GM18502 (cell line): ENCODE data around the gene LDHAL6B.

Experiments
- ATAC-seq: cut with Tn5 transposase; IDR thresholded peaks from one replicate; pipeline ENCODE4 v1.9.1; 2021; ENCODE audit warnings: mild to moderate bottlenecking; ENCODE audit not compliant: unreplicated experiment, poor library complexity

LDHAL6B gene

DNA sequence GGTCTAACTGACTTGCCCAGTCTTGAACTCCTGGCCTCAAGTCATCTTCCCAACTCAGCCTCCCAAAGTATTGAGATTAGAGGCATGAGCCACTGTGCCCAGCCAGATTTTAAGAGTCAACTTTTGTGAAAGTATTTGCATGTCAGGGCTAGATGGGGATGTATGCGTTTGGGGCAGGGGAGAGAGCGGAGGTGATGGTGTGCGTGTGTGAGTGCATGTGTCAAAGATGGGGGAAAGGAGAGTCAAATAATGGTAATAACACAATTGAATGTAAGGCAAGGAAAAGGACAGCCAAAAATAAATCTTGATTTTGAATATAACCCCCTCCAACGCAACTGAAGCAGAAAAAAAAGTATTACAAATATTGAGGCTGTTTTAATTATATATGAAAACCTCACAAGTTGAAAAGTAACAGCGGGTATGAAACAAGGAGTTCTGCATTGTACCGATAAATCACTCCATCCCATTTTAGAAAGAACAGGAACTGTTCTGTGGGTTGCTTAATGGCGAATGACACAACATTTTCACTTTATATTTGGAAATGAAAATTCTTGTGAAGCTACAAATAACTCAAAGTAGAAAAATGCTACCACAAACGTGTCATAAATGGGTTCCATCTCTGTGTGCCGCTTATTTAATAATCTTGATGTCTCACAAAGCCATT is 29.9 kb upstream of the LDHAL6B start:
- no peak for ATAC-seq

DNA sequence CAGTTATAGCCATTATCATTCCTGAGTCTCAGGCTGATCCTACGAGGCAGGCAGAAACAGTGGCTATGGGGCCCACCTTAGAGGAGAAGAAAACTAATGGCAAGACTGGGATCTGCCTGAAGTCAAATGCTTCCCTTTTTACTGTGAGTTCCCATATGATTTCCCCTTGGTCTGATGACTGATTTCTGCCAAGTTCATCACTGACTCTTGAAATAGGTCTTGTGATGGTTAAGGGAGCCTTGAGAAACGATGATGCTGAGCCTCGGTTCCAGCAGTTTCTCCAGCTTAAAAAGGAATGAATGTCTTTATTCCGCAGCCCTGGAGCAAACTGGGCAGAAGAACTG is 29.4 kb upstream of the LDHAL6B start:
- ATAC-seq: no peak

DNA sequence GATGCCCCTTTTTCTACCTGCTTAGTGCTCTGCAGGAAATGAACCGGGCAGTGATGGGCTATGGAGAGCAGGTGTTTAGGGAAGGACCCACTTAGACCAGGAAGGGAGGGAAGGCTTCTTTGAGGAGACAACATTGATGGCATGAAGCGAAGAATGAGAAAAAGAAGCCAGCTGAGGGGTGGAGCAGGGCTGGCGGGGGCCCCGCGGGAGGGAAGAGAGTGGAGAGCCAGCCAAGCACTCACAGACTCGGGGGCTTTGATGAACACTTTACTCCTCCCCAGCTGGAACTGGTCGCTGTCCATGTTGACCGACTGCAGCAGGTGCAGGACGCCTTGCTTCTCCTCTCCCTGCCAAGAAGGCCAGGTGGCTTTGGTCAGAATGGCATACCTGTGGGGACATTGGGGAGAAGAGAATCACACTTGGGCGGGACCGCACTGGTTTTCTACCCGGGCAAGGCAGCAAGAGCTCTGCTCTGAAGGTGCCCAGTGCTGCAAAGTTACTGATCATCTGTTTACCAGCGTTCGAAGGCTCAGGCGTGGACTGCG is 28.4 kb upstream of the LDHAL6B start:
- ATAC-seq: no peak

DNA sequence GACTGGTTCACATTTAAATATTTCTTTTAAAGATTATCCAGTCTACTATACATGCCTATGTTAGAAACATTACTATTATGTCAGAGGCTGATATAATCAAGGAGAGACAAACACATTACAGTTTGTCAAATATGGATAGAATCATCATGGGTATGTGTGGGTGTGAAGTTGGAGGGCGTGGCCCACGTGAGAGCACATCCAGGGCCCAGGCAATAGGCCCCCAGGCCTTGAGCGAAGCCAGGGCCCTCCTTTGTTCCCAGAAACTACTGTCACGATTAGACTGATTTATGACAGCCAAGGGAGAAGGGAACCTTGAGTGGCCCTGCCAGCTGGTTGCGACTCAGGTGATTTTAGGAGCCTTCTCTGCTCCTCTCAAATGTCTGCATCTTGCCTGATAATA is 26.9 kb upstream of the LDHAL6B start:
- ATAC-seq: no peak

DNA sequence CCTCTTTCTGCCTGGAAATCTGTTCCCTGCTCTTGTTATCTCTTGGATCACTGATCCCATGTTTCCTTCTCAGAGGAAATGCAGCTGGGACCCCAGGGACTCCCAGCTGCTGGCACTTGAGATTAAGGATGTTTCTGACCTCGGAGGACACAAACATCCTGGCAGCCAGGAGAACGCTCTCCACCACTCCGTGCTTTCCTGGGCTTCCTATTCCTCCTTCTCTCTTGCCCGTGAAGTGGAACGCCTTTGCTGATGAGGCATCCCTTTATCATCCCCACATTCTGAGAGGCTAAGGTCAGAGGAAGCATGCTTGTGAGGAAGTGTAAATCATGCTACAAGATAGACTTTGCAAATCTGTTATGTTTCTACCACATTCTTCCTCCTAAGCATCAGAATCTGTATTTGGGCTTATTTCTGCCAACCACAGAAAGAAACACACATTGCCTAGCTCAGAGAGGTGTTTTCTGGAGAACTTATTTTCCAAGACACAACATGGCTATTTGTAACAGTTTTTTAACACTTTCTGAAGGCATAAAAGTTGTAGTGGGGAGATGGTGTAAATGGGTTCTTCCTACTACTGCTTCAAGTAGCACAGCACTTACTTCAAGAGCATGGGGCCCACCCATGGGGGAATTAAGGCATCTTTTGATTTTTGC is 25.6 kb upstream of the LDHAL6B start:
- ATAC-seq: no peak

DNA sequence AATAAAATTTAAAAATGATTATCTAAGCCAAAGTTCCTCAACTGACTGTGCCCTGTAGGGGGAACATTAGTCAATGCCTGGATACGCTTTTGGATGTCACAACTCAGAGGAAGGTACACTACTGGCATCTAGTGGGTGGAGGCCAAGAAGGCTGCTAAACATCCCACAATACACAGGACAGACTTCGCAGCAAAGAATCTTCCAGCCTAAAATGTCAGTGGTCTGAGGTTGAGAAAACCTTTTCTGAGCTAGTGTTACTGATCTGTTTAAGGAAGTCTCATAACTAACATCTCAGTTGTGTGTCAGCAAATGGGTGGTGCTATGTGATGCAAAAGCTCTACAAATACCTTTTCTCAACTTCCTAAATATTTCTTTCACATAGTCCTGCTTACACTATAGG is 20.9 kb upstream of the LDHAL6B start:
- no peak for ATAC-seq

DNA sequence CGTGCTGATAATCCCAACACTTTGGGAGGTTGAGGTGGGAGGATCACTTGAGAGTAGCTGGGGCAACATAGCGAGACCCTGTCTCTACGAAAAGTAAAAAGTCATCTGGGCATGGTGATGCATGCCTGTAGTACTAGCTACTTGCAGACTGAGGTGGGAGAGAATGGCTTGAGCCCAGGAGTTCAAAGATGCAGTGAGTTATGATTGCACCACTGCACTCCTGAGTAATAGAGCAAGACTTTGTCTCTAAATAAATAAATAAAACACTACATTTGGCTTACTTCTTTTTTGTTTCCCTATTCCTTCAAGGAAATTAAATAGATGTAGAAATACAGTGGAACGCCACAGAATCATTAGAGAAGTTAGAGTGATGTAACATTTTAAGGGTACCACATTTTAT is 20.1 kb upstream of the LDHAL6B start:
- ATAC-seq: no peak

DNA sequence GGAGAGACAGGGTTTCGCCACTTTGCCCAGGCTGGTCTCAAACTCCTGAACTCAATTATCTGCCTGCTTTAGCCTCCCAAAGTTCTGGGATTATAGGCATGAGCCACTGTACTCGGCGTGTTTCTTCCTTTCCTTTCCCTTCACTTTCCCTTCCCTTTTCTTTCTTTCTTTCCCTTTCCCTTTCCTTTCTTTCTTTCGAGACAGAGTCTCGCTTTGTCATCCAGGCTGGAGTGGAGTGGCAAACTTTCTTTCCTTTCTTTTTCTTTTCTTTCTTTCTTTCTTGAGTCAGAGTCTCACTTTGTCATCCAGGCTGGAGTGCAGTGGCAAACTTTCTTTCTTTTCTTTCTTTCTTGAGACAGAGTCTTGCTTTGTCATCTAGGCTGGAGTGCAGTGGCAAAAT is 17.4 kb upstream of the LDHAL6B start:
- no peak for ATAC-seq

DNA sequence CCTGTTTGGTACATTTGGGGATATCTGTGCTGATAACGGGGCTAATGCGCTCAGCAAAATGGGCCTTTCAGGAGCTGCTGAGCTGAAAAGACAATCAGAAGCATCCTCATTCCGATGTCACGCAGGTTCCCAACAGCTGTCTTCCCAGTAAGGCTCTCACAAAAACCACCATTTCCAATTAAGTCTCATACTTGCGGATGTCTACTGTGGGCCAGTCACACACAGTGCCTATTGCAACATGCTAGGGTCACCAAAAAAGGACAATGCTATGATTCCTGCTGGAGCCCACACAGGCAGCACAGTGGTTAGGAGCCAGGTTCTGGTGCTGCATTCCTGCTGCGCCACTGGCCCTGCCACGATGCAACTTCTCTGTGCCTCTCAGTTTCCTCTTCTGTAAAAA is 16.4 kb upstream of the LDHAL6B start:
- no peak for ATAC-seq

DNA sequence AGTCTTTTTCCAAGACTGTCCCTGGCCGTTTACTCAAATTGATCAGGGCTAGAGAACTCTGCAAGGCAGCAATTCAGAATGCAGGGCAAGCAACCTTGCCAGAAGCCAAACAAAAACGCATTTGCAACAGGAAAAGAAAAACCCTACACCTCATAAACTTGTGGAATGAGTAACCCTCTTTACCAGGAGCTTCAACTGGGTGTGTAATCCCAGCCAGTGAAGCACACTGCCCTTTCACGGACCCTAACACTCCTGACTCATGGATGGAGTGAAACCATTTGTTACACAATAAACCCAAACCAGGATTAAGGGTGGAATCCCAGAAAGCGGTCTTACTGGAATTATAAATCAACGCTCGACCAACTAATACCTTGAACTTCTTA is 14.8 kb upstream of the LDHAL6B start:
- ATAC-seq: no peak

DNA sequence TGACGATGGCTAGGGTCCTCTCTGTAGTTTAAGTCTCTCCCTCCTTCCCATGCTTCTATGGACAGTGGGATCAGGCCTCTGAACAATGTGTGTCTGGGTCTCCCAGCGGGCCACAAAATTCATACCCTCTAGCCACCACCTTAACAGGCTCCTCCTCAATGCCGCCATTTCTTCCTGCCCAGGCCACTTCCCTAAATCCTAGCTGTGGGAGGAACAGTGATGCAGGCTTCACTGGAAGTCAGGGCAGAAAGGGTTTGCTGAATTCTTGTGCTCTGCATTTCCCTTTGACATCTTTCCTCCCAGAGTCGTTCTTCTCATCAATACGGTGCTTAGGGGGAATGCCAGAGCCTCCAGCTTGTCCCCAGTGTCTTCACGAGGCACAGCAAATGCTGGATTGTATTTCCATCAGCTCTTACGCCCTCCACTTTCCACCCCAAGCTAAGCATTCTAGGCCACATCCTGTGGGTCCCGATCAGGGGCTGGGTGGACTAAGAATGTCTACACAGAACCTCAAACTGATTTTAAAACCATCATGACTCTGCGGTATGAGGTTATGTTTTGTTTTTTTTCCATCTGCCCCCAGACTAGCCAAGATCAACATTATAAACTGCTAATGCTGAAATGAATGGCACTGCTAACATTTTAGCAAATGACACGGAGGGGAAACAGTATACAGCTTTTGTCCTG is 11.9 kb upstream of the LDHAL6B start:
- no peak for ATAC-seq

DNA sequence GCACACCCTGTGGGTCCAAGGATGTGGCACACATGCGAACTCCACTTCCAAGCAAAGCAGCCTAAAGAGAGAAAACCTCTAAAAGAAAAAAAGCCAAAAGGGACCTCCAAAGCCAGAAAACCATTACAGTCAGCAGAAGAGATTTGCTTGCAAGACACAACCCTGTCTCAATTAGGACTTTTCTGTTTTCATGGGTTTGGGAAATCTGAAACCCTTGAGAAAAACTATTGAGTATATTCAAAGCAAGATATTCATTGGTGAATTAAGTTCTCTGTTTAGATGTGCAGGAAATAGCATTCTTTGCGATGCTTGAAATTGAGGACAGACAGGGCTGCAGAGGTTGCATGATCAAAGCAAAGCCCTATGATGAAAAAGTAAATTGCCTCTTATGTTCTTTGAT is 10.2 kb upstream of the LDHAL6B start:
- no peak for ATAC-seq

DNA sequence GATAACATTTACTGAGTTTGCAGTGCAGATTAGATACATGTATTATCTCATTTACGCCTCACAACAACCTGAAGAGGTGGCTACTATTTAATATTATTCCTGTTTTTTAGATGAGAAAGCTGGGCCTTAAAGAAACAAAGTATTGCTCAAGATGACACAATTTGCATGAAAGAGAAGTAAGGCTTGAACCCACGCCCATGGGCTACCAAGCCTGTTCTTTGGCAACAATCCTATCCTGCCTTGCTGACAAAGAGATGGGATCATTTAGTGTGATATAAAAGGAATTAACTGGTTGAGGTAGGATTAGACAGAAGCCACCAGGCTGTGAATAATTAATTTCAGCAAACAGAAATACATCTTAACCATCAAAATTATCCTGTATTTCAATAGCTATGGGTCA is 9.2 kb upstream of the LDHAL6B start:
- no peak for ATAC-seq

DNA sequence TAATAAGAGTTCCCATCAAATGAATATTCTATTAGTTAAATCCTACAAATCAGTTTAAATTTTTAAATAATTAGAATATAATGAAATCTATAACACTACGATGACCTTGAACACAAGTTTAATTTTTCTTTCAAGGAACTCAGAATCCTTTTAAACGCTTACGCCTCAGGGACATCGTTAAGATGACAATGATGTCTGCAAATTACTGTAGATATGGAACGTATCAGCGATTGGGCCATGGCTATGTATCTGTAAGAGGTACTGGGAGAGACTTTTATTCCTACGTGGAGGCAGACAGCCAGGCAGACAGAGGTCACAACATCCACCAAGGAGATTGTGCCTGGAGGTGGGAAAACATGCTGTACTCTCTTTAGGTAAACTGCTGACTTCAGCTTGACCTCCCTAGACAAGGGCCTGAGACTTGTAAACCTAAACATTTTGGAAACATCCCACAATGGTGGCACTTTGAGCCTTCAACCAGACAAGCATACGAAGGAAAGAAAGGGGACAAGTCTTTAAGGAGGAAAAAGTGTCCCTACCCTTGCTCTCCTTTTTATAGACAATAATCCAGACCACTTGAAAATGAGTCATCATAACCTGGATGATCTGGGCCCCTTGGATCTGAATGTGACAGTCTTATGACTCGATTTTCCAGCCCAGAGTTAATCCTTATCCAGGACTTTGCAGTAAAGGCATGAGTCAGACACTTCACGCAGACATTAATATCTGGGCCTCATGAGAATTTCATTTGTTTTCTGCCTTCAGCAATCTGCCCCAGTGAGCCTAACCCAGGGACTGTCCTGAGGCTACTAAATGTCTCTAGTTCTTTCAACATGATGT is 6.8 kb upstream of the LDHAL6B start:
- no peak for ATAC-seq

DNA sequence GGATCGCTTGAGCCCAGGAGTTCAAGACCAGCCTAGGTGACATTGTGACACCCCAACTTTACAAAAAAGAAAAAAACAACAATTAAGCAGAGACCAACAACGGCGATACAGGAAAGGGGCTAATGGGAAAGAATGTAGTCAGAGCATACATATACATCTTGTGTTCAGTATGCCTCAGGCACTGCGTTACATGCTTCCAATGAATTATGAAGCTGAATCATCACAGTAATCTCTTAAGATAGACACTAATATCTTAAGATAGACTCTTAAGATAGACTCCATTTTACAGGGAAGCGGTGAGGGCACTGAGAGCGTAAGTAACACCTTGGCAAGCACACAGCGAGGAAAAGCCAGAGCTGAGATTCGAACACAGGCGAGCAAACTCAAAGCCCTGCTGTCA is 6.1 kb upstream of the LDHAL6B start:
- ATAC-seq: no peak

DNA sequence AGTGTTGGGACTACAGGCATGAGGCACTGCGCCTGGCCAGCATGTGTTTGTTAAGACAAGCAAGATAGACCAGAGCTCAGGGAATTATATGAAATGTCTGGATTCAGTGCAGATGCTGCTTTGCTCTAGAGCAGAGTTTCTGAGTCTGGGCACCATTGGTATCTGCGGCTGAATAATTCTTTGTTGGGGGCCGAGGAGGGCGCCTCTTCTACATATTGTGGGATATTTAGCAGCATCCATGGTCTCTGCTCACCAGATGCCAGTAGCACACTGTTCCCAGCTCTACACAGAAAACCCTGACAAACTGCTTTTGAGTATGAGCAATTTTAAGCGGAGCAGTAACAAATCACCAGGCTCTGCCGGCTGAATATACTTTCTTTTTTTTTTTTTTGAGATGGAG is 3.6 kb upstream of the LDHAL6B start:
- ATAC-seq: no peak

DNA sequence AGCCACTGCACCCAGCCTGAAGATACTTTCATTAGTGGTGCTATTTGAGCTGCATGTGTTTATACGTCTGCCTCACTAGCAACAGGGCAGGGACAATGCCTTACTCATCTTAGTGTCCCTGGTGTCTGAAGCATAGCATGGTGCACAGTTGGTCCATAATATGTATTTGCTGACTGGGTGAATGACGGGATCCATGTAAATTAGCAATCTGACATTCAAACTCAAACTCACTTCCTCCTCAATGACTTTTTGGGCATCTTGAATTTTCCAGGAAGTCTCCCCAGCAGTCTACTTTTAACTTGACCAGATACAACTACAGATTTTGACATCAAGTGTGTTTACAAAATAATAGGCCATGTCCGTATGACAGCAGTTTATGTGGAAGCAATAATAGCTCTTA is 3.0 kb upstream of the LDHAL6B start:
- ATAC-seq: no peak

DNA sequence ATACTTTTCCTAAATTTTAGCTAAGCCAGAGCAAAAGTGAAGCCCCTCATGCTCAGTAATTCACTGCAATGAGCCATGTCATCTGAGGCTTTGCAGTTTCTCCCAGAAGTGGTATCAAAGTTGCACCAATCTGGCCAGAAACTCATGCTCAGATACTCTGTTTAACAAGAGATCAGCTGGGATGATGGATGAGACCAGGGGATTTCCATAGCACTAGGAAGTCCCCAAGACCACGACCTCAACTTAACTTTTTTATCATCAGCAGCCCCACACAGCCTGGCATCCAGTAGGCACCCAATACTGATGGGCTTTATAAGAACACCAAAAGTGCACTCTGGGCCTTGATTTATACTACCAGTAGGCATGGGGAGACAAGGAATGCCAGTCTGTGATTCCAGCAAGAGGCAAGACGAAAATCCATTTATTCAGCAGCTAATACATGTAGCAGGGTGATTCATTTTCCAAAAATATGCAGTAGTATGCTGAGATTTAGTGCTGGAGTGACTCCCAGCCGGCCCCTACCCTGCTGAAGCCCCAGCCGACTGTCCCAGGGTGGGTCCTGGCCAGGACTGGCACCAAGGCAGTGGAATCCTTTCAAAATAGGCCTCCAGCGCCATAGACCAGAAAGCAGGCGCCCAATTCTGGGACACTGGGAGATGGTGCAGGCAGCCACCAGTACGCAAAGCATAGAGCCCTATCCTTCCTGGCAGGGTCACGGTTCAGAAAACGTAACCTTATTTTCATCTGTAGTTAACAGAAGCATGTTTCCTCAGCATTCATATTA is 612 bp upstream of the LDHAL6B start:
- no peak for ATAC-seq

DNA sequence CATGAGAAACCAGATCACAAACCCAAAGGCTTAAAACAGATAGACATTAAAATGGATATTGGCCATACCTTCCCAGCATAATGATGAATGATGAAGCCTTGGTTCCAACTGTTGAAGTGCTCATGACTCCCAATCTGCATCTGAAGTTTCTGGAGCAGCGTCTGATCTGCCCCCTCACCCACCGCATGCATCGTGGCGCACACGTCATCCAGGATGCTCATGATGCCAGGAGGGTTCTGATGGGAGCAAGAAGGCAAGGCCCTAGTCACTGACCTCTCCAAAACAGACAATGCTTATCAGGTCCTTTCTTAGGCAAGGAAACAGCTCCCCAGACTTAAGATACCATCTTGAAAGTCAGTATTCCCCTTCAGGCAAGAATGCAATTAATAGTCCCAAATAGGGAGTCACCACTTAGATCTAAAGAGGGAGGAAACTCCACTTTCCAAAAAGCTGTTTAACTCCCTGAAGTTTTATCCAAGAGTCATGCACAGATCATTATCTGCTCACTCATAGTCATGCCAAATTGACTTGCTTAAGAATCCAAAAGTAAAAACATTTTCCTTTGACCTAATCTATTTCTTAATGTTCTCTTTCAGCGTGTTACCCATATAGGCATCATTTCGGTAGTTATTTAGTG is 2.1 kb downstream of the LDHAL6B start:
- no peak for ATAC-seq

DNA sequence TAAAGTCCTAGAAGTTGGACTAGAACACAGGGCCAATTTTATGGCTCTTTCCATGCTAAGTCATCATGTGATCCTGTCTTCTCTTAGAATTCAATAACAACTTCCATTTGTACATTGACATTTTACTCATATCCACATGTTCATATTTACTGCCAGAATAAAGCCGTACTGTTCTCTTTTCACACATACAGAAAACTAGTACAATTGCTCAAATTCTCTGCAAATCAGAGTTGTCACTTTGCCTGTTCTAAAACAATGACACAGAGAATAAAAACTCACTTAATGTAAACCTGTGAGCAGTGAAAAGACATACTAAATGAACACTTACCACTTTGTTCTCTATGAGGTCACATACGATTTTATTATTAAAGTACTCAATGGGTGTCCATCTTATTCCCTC is 3.5 kb downstream of the LDHAL6B start:
- ATAC-seq: no peak
